IMR-90 (cell line): ENCODE measurements around the gene TTC31.
"Not testable (repeated sequence)": the region's sequence is repeated elsewhere in the genome, so short reads cannot be mapped to it uniquely, and the experiment has no call there.

Source experiments
- BHLHE40 ChIP-seq: fragments of 150-350 bp; IDR thresholded peaks from 2 replicates; pipeline ENCODE4 v1.6.1; 2016; ENCODE audit warnings: mild to moderate bottlenecking, low read depth, low read length
- TF ChIP-seq, protein P1 (sequence below): conservative IDR thresholded peaks from 2 replicates; pipeline ENCODE4 v1.5.1; 2012; ENCODE audit warnings: mild to moderate bottlenecking, low read depth, low read length, improper control_type of control experiment

DNA sequence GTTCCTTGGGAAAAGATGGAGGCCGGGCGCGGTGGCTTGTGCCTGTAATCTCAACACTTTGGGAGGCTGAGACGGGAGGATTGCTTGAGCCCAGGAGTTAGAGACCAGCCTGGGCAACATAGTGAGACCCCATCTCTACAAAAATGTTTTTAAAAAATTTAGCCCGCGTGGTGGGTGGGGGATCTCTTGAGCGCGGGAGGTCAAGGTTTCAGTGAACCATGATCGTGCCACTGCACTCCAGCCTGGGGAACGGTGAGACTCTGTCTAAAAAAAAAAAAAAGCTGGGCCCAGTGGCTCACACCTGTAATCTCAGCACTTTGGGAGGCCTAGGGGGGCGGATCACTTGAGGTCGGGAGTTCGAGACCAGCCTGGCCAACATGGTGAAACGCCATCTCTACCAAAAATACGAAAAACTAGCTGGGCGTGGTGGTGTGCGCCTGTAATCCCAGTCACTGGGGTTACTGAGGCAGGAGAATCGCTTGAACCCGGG lies 839 bp downstream of the TTC31 start:
- TF ChIP-seq, protein P1, sequence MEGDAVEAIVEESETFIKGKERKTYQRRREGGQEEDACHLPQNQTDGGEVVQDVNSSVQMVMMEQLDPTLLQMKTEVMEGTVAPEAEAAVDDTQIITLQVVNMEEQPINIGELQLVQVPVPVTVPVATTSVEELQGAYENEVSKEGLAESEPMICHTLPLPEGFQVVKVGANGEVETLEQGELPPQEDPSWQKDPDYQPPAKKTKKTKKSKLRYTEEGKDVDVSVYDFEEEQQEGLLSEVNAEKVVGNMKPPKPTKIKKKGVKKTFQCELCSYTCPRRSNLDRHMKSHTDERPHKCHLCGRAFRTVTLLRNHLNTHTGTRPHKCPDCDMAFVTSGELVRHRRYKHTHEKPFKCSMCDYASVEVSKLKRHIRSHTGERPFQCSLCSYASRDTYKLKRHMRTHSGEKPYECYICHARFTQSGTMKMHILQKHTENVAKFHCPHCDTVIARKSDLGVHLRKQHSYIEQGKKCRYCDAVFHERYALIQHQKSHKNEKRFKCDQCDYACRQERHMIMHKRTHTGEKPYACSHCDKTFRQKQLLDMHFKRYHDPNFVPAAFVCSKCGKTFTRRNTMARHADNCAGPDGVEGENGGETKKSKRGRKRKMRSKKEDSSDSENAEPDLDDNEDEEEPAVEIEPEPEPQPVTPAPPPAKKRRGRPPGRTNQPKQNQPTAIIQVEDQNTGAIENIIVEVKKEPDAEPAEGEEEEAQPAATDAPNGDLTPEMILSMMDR = not testable (repeated sequence)
- not testable (repeated sequence) for TF ChIP-seq BHLHE40
